IMR-90 (cell line): ENCODE results near the gene ATP6V0C. TPM values are rescaled to one million over a fixed set of nuclear protein-coding genes. Genes with fewer than 3 reads are reported as not detected.

Experiments
- ATAC-seq: fragments of 200-7000 bp; cut with Tn5 transposase; 2 replicates; pipeline ENCODE4 v1.9.1; 2020; ENCODE audit warnings: low read depth, mild to moderate bottlenecking, moderate library complexity
- BruUV-seq: library from RNA; stranded (reverse); fragments of 400-500 nt; replicated peaks from 2 replicates; lab custom pipeline; 2021; lab: Mats Ljungman, UMichigan
- CTCF ChIA-PET: fragments of 300-600 bp; formaldehyde crosslinking; extraction: SDS; loops from one replicate; lab custom pipeline; 2021; ENCODE audit warnings: antibody characterized with exemption; lab: Yijun Ruan, JAX
- POLR2A ChIA-PET: fragments of 300-600 bp; sonication (Branson Sonifier 250); formaldehyde crosslinking; loops from one replicate; lab custom pipeline; 2022; ENCODE audit warnings: antibody characterized with exemption; ENCODE audit not compliant: unreplicated experiment; lab: Charles Lee
- DNase-seq: peaks from one replicate; pipeline ENCODE4 v3.0.0; 2013
- H2AFZ ChIP-seq: replicated peaks from 2 replicates; pipeline ENCODE3; 2013; ENCODE audit warnings: low read length, mild to moderate bottlenecking; ENCODE audit not compliant: poor library complexity
- H2AK5ac ChIP-seq: 2 replicates; pipeline ENCODE4 v1.6.1; 2013; ENCODE audit warnings: low read depth, low read length, inconsistent platforms
- H2AK9ac ChIP-seq: replicated peaks from 2 replicates; pipeline ENCODE3; 2013; ENCODE audit warnings: mild to moderate bottlenecking, low read depth, low read length, moderate library complexity; ENCODE audit not compliant: poor library complexity
- H2BK120ac ChIP-seq: 2 replicates; pipeline ENCODE4 v1.6.1; 2013; ENCODE audit warnings: low read depth, low read length, inconsistent platforms
- H2BK15ac ChIP-seq: 3 replicates; pipeline ENCODE4 v1.6.1; 2013; ENCODE audit warnings: low read depth, low read length, inconsistent platforms
- H2BK20ac ChIP-seq: 2 replicates; pipeline ENCODE4 v1.6.1; 2013; ENCODE audit warnings: low read depth, mild to moderate bottlenecking, inconsistent platforms, low read length, moderate library complexity
- H2BK5ac ChIP-seq: 2 replicates; pipeline ENCODE4 v1.6.1; 2013; ENCODE audit warnings: mild to moderate bottlenecking, low read depth, low read length, inconsistent platforms; ENCODE audit not compliant: poor library complexity, severe bottlenecking
- H3K14ac ChIP-seq: replicated peaks from 2 replicates; pipeline ENCODE4 v1.6.1; 2013; ENCODE audit warnings: low read depth, low read length, inconsistent platforms
- H3K18ac ChIP-seq: 2 replicates; pipeline ENCODE4 v1.6.1; 2013; ENCODE audit warnings: low read depth, low read length, control low read depth
- H3K23ac ChIP-seq: 2 replicates; pipeline ENCODE4 v1.6.1; 2013; ENCODE audit warnings: low read depth, low read length, inconsistent platforms
- H3K27ac ChIP-seq: 2 replicates; pipeline ENCODE4 v1.5.1; 2013; ENCODE audit warnings: mild to moderate bottlenecking, control low read depth, low read length; ENCODE audit not compliant: insufficient read depth
- H3K27me3 ChIP-seq: 2 replicates; pipeline ENCODE4 v1.6.1; 2013; ENCODE audit warnings: low read length; ENCODE audit not compliant: control insufficient read depth, insufficient read depth
- H3K36me3 ChIP-seq: 2 replicates; pipeline ENCODE4 v1.6.1; 2013; ENCODE audit warnings: low read length, mixed read lengths; ENCODE audit not compliant: control insufficient read depth, insufficient read depth
- H3K4ac ChIP-seq: 2 replicates; pipeline ENCODE4 v1.6.1; 2013; ENCODE audit warnings: low read depth, low read length, inconsistent platforms
- H3K4me1 ChIP-seq: 2 replicates; pipeline ENCODE4 v1.6.1; 2013; ENCODE audit warnings: low read length, mixed read lengths; ENCODE audit not compliant: control insufficient read depth, insufficient read depth
- H3K4me2 ChIP-seq: 2 replicates; pipeline ENCODE4 v1.6.1; 2013; ENCODE audit warnings: low read depth, mild to moderate bottlenecking, control low read depth, low read length, moderate library complexity
- H3K4me3 ChIP-seq: 2 replicates; pipeline ENCODE4 v1.5.1; 2013; ENCODE audit warnings: low read depth, mild to moderate bottlenecking, control low read depth, low read length, moderate library complexity; ENCODE audit not compliant: insufficient read depth
- H3K56ac ChIP-seq: 2 replicates; pipeline ENCODE4 v1.6.1; 2013; ENCODE audit warnings: low read length, inconsistent platforms; ENCODE audit not compliant: insufficient read depth; ENCODE audit errors: extremely low read depth
- H3K79me1 ChIP-seq, 2 experiments: 2 replicates each; pipeline ENCODE4 v1.6.1; 2013; ENCODE audit warnings: low read length in 2 of 2, inconsistent platforms in 1 of 2, low read depth in 1 of 2
- H3K9ac ChIP-seq: 2 replicates; pipeline ENCODE4 v1.6.1; 2013; ENCODE audit warnings: low read depth, low read length, control low read depth
- H3K9me1 ChIP-seq: 2 replicates; pipeline ENCODE4 v1.6.1; 2013; ENCODE audit warnings: low read length, inconsistent platforms; ENCODE audit not compliant: insufficient read depth
- H3K9me3 ChIP-seq: 2 replicates; pipeline ENCODE4 v1.6.1; 2013; ENCODE audit warnings: low read length; ENCODE audit not compliant: control insufficient read depth, insufficient read depth
- H4K20me1 ChIP-seq: 2 replicates; pipeline ENCODE4 v1.6.1; 2013; ENCODE audit warnings: low read length, inconsistent platforms; ENCODE audit not compliant: insufficient read depth
- H4K5ac ChIP-seq: 2 replicates; pipeline ENCODE4 v1.6.1; 2013; ENCODE audit warnings: mild to moderate bottlenecking, low read depth, low read length, control low read depth
- H4K8ac ChIP-seq, 2 experiments: 2 replicates each; pipeline ENCODE4 v1.6.1; 2013; ENCODE audit warnings: low read depth in 2 of 2, low read length in 2 of 2, control low read depth in 1 of 2, inconsistent platforms in 1 of 2
- H4K91ac ChIP-seq: 2 replicates; pipeline ENCODE4 v1.6.1; 2013; ENCODE audit warnings: low read depth, low read length, inconsistent platforms; ENCODE audit not compliant: insufficient read depth
- BHLHE40 ChIP-seq: fragments of 150-350 bp; IDR thresholded peaks from 2 replicates; pipeline ENCODE4 v1.6.1; 2016; ENCODE audit warnings: mild to moderate bottlenecking, low read depth, low read length
- CEBPB ChIP-seq: IDR thresholded peaks from 2 replicates; pipeline ENCODE4 v1.6.1; 2012; ENCODE audit warnings: low read depth, low read length, improper control_type of control experiment
- CHD1 ChIP-seq: IDR thresholded peaks from 2 replicates; pipeline ENCODE4 v1.6.1; 2012; ENCODE audit warnings: low read depth, low read length, improper control_type of control experiment
- CTCF ChIP-seq: conservative IDR thresholded peaks from 2 replicates; pipeline ENCODE4 v1.5.1; 2012; ENCODE audit warnings: mild to moderate bottlenecking, low read depth, low read length, improper control_type of control experiment
- FOS ChIP-seq: fragments of 150-350 bp; IDR thresholded peaks from 2 replicates; pipeline ENCODE4 v1.6.1; 2016; ENCODE audit warnings: low read depth, low read length
- MAFK ChIP-seq: IDR thresholded peaks from 2 replicates; pipeline ENCODE4 v1.6.1; 2012; ENCODE audit warnings: low read depth, low read length, improper control_type of control experiment
- MAZ ChIP-seq: IDR thresholded peaks from 2 replicates; pipeline ENCODE4 v1.6.1; 2012; ENCODE audit warnings: low read depth, mild to moderate bottlenecking, low read length, improper control_type of control experiment, moderate library complexity, borderline replicate concordance
- MXI1 ChIP-seq: IDR thresholded peaks from 2 replicates; pipeline ENCODE4 v1.6.1; 2012; ENCODE audit warnings: low read depth, mild to moderate bottlenecking, low read length, moderate library complexity, borderline replicate concordance
- NFE2L2 ChIP-seq: fragments of 150-350 bp; IDR thresholded peaks from 2 replicates; pipeline ENCODE4 v1.6.1; 2016; ENCODE audit warnings: low read depth, mild to moderate bottlenecking, low read length
- POLR2A ChIP-seq: IDR thresholded peaks from 2 replicates; pipeline ENCODE4 v1.6.1; 2012; ENCODE audit warnings: mild to moderate bottlenecking, low read depth, low read length
- RAD21 ChIP-seq: IDR thresholded peaks from 2 replicates; pipeline ENCODE4 v1.6.1; 2012; ENCODE audit warnings: low read length, improper control_type of control experiment
- RCOR1 ChIP-seq: IDR thresholded peaks from 2 replicates; pipeline ENCODE4 v1.6.1; 2012; ENCODE audit warnings: mild to moderate bottlenecking, low read length, improper control_type of control experiment; ENCODE audit not compliant: insufficient replicate concordance
- RFX5 ChIP-seq: IDR thresholded peaks from 2 replicates; pipeline ENCODE4 v1.8.0; 2012; ENCODE audit warnings: low read depth, mild to moderate bottlenecking, low read length, moderate library complexity
- SMC3 ChIP-seq: fragments of 150-350 bp; IDR thresholded peaks from 2 replicates; pipeline ENCODE4 v1.6.1; 2016; ENCODE audit warnings: low read depth, mild to moderate bottlenecking, antibody characterized with exemption, low read length, moderate library complexity
- WGBS, 2 experiments: methylation state at CpG; one replicate each; pipeline versions ENCODE4 v1.1.5 to v1.1.7; 2013; ENCODE audit warnings: missing lambda C conversion rate in 2 of 2; ENCODE audit not compliant: insufficient read length in 1 of 2; ENCODE audit errors: extremely low coverage in 2 of 2; 5-methylcytosine and 5-hydroxymethylcytosine counted together
- dilution Hi-C: fragments of 300-500 bp; cut with HindIII; formaldehyde crosslinking; loops from one replicate; pipeline ENCODE4 v1.14.3; 2018; ENCODE audit warnings: low sequenced_read_pairs; ENCODE audit not compliant: unreplicated experiment
- in situ Hi-C: fragments of 300-500 bp; cut with MboI; formaldehyde crosslinking; loops from 3 replicates; pipeline ENCODE4 v1.14.3; 2019; ENCODE audit warnings: low sequenced_read_pairs, inconsistent platforms, mixed read lengths
- intact Hi-C: fragments of 100-400 bp; cut with micrococcal nuclease; formaldehyde crosslinking; loops from 2 replicates; pipeline ENCODE4 v1.10.0; 2022
- polyA plus RNA-seq, 3 experiments: library from polyadenylated mRNA; depleted of rRNA; stranded (reverse); fragments of >200 nt; gene quantifications; 2 replicates each; pipeline ENCODE4 v1.2.3, GENCODE V29; 2012; ENCODE audit warnings: low replicate concordance in 1 of 3
- total RNA-seq: library from RNA; depleted of rRNA; stranded (reverse); fragments of >200 nt; gene quantifications from 2 replicates; pipeline ENCODE4 v1.2.3, GENCODE V29; 2012
- TF ChIP-seq, protein P1 (sequence below): fragments of 150-350 bp; IDR thresholded peaks from 2 replicates; pipeline ENCODE4 v1.6.1; 2016; ENCODE audit warnings: low read depth, mild to moderate bottlenecking, low read length, moderate library complexity, borderline replicate concordance
- TF ChIP-seq, protein P2 (sequence below): fragments of 150-350 bp; IDR thresholded peaks from 2 replicates; pipeline ENCODE4 v1.6.1; 2017; ENCODE audit warnings: mild to moderate bottlenecking, antibody characterized with exemption, low read length, low read depth

The ATP6V0C gene
- total and polyA plus RNA-seq, 2 of the 4 experiments (the other 2 are of a cell fraction) = 8.4 to 107 TPM

DNA sequence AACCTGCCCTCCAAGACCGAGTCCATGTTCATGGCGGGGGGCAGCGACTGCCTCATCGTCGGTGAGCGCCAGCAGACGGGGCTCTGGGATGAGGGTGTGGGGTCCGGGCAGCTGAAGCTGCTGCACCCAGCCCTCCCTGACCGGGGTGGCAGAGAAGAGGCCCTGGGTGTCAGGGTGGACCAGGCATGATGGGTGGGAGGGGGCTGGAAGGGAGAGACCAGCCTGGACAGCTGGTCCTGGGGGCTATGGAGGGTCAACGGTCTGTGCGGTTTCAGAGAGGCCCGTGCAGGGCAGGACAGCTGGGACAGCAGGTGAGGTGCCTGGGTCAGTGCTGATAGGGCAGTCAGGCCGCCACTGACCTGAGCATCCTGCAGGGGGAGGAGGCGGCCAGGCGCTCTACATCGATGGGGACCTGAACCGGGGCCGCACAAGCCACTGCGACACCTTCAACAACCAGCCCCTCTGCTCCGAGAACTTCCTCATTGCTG lies 13.3 kb upstream of the ATP6V0C start:
- H3K4me1 ChIP-seq = peaks cover 9% of the 10 kb centered on the region
- H4K91ac ChIP-seq = no peak overlapping the region
- no peak overlapping the region for H3K23ac ChIP-seq
- H4K20me1 ChIP-seq = peaks cover 17% of the 10 kb centered on the region
- no peak for ATAC-seq
- no TSS peak for BruUV-seq
- no peak overlapping the region for H2AFZ ChIP-seq
- 90% methylated on average over 13 of the region's 20 CpGs; no CpG with 5 or more reads in 1 of the 2 experiments for WGBS, 2 experiments
- no peak for TF ChIP-seq MAFK
- TF ChIP-seq BHLHE40 = no peak
- no peak for TF ChIP-seq SMC3
- TF ChIP-seq POLR2A = no peak
- TF ChIP-seq CEBPB = no peak
- no peak for TF ChIP-seq RCOR1
- TF ChIP-seq RAD21 = no peak
- TF ChIP-seq NFE2L2 = no peak
- TF ChIP-seq RFX5 = no peak
- TF ChIP-seq, protein P1, sequence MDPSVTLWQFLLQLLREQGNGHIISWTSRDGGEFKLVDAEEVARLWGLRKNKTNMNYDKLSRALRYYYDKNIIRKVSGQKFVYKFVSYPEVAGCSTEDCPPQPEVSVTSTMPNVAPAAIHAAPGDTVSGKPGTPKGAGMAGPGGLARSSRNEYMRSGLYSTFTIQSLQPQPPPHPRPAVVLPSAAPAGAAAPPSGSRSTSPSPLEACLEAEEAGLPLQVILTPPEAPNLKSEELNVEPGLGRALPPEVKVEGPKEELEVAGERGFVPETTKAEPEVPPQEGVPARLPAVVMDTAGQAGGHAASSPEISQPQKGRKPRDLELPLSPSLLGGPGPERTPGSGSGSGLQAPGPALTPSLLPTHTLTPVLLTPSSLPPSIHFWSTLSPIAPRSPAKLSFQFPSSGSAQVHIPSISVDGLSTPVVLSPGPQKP = no peak
- no peak for TF ChIP-seq FOS
- TF ChIP-seq, protein P2, sequence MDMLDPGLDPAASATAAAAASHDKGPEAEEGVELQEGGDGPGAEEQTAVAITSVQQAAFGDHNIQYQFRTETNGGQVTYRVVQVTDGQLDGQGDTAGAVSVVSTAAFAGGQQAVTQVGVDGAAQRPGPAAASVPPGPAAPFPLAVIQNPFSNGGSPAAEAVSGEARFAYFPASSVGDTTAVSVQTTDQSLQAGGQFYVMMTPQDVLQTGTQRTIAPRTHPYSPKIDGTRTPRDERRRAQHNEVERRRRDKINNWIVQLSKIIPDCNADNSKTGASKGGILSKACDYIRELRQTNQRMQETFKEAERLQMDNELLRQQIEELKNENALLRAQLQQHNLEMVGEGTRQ = no peak
- TF ChIP-seq CHD1 = no peak
- no peak for TF ChIP-seq MXI1
- TF ChIP-seq MAZ = no peak
- TF ChIP-seq CTCF = no peak
- CTCF ChIA-PET = no interaction called here
- no peak overlapping the region for H3K9ac ChIP-seq
- no peak overlapping the region for H3K4me3 ChIP-seq
- no peak overlapping the region for H2BK20ac ChIP-seq
- no peak overlapping the region for H4K8ac ChIP-seq
- no peaks in the 10 kb centered on the region for H3K27me3 ChIP-seq
- no peak overlapping the region for H2BK15ac ChIP-seq
- dilution Hi-C loops = no loop called here
- no peak overlapping the region for H3K18ac ChIP-seq
- peaks cover 3 to 21% of the 10 kb centered on the region in 2 experiments; a peak in 2 of 4 replicates for H3K79me1 ChIP-seq
- H2BK120ac ChIP-seq = no peak overlapping the region
- no peak overlapping the region for H3K56ac ChIP-seq
- no peak overlapping the region for H3K14ac ChIP-seq
- no peak overlapping the region for H2AK9ac ChIP-seq
- DNase-seq = no peak
- H4K5ac ChIP-seq = no peak overlapping the region
- H3K9me3 ChIP-seq = no peaks in the 10 kb centered on the region
- POLR2A ChIA-PET = no interaction called here
- intact Hi-C loops = loop anchor here (2.0 kb wide), 1 partner anchor 70 kb away; no protein-coding TSS in a partner anchor
- in situ Hi-C loops = loop anchor here (10.0 kb wide), 1 partner anchor 246 kb away; the partner anchor contains the start of gene ECI1
- H3K9me1 ChIP-seq = no peaks in the 10 kb centered on the region
- no peak overlapping the region for H3K27ac ChIP-seq
- H2AK5ac ChIP-seq = no peak overlapping the region
- no peak overlapping the region for H3K4me2 ChIP-seq
- peaks cover 19% of the 10 kb centered on the region; the same call in 1 of the 2 replicates for H3K36me3 ChIP-seq
- no peak overlapping the region for H3K4ac ChIP-seq
- H2BK5ac ChIP-seq = no peak overlapping the region
